GM19025 (cell line): ENCODE measurements around the gene TGFBR3.
A peak's percentile ranks its signal among the peaks of the same experiment; 100 is the strongest.

Experiments used
- ATAC-seq: cut with Tn5 transposase; IDR thresholded peaks from one replicate; pipeline ENCODE4 v1.9.1; 2021; ENCODE audit warnings: mild to moderate bottlenecking, low read depth, moderate library complexity; ENCODE audit not compliant: unreplicated experiment

The TGFBR3 gene

DNA sequence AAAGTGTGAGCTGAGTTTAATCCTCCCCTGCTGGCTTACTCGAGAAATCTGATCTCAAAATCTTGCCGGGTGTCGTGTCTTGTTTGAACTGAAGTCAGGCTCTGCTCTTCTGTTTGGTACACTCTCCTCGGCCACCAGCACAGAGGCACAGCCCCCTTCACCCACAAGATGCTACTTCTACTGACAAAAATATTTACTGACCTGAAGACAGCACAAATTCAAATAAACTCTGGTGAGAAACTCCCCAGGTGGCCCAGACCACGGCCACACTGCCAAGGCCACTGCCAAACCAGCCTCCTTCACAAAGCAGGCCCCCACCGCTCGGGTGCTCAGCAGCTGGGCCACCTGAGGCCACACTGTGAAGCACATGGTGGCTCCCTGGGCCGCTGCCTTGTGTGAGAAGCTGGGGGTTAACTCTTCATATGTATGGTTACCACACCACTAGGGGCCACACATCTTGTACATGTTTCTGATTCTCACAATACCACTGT lies 80.6 kb downstream of the TGFBR3 start:
- ATAC-seq = no peak

DNA sequence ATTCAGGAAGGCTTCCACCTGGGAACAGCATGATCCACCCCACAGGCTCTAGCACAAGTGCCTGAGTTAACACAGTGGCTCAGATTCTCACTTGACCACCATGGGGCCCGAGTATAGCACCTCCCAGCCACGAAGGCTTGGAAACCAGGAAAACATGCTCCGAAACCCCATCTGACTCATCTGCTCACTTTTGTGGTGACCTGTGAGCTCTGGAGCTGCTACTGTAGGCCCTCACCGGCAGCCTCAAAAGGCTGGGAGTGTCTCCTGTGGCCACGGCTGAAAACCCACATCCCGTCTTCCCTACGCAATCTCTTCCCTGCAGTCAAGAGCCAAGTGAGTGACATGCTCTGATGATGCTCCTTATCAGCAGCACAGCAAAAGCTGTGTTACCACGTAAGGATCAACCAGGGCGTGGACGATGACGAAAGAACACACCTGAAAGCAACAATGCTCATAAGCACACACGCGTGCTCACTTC lies 81.4 kb downstream of the TGFBR3 start:
- ATAC-seq = no peak

DNA sequence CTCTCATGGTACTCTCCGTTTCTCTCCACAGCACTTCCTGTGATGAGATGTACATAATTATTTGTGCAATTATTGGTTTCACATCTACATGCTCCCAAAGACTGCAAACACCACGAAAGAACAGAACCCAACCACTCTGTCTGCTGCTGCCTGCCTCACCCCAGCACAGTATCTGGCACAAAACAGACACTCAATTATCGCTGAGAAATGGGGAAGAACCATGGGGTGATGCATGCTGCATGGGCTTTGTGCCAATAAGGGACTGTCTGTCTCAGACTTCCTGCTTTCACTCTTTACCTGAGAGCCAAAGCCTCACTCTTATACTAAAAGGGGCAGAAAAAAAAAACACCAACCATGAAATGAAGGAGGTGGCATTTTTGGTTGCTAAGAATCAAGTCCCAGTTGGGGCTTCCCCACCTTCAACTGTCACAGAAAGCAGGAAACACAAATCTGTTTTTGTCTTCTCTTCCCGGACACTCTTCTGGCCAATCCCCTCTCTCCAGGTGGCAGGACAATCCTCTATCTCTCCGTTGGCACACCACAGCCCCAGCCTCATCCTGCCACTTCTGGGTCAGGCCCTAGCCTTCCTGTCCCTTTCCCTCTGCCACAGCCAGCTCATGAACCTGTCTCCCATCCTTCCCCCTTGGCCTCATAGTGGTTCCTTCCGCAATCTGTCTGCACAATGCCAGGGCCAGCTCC lies 82.0 kb downstream of the TGFBR3 start:
- peak; percentile 86 for ATAC-seq

GRCh38 chr1:91803123-91803522 lies 82.8 kb downstream of the TGFBR3 start:
- ATAC-seq = no peak

- ATAC-seq = no peak
These were observed 84.3 kb downstream of the TGFBR3 start for GRCh38 chr1:91801496-91802115.

DNA sequence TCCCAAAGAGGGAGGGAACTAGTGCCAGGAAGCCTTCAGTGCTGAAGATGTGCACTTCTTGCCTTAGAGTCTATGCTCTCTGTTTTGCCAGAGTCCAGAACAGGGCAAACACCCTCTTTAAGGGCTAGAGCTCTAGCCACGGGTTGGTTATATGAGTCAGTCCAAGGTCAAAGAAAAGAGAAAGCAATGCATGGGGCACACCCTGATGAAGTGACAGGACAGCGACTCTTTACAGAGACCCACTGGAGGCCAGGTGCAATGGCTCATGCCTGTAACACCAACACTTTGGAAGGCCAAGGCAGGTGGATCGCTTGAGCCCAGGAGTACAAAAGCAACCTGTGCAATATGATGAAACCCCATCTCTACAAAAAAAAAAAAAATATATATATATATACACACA lies 86.1 kb downstream of the TGFBR3 start:
- ATAC-seq = no peak

- no peak for ATAC-seq
These were observed 86.8 kb downstream of the TGFBR3 start for GRCh38 chr1:91799159-91799558.

DNA sequence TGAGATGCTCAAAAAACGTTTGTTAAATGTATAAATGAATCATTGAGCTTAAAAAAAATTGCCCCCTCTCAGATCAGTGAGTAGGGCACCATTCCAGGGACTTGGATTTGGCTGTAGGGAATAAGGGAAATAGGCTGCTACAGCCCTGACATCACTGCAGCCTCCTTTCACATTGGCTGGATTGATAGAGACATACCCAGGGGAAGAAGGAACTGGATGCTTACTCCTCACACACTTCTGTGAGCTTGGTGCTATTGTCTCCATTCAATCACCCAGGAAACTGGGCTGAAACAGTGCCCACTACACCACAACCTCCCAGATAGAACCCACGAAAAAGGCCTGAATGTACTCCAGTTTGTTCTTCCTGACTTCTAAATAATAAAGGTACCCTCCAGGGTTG lies 87.2 kb downstream of the TGFBR3 start:
- no peak for ATAC-seq

GRCh38 chr1:91798241-91798648 lies 87.7 kb downstream of the TGFBR3 start:
- no peak for ATAC-seq

DNA sequence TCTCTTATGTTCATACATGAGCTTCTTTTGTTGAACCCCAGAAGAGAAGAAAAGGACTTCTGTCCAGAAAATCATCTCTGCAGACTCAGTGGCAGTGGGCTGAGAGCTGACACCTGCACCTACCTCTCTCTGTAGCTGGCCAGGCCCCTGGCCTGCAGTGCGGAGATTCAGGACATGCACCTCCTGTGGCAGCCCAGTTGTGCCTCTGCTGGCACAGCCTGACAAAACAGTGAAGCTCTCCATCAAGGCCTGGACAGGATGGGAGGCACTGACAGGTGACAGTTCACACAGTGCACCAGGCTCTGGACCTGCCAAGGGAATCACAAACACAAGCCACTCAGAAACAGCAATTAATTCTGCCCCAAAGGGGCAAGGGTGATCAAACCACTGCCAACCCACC lies 88.8 kb downstream of the TGFBR3 start:
- ATAC-seq = no peak

DNA sequence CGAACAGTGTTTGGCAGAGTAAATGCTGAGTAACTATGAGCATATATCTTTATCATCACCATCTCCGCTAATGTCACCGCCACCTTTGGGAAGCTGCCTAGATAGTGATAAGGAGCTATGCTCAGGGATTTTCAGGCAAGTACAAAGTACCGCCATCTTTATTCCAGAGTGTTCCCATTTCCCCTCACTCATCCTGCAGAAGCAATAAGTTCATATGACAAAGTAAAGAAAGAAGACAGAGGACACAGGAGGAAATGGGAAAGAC lies 89.6 kb downstream of the TGFBR3 start:
- ATAC-seq = no peak

GRCh38 chr1:91795591-91796389 lies 90.2 kb downstream of the TGFBR3 start:
- ATAC-seq = no peak

DNA sequence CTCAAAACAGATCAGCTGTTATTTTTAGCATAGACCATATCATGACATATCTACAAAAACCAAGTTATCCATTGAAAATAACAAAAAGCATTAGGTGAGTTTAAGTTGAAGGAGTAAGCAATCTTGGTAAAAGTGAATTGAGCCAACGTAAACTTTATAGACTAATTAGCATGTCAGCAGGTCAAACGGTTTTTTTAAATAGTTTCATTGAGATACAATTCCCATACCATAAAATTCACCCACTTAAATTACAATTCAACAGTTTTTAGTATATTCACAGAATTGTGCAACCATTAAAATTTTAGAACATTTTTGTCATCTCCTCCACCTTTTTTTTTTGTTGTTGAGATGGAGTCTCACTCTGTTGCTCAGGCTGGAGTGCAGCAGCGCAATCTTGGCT lies 92.1 kb downstream of the TGFBR3 start:
- ATAC-seq = no peak

GRCh38 chr1:91793189-91793588 lies 92.8 kb downstream of the TGFBR3 start:
- no peak for ATAC-seq

DNA sequence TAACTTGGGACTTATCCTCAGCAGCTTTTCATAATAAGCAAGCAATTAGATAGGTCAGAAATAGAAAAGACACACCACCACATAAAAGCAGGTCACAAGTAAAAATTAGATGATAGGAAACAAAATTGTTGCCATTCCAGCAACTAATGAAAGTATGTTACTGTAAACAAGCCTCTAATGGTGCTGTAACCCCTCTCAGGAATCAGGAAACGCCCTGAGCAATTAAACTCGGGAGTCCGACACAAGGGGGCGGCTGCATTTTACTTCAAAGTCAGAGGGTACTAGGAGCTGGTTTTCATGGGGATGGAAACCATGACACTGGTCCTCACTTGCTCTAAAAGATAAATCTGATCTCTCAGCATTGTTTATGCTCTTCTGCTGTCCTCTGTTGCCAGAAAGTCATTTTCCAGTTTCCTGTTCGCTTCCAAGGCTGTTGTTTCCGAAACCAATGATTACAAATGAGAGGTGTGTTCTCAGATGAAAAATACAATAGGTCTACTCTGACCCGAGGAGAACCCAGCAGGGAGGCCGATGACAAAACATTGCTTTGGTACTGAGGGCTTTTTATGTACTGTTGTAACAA lies 93.4 kb downstream of the TGFBR3 start:
- no peak for ATAC-seq

DNA sequence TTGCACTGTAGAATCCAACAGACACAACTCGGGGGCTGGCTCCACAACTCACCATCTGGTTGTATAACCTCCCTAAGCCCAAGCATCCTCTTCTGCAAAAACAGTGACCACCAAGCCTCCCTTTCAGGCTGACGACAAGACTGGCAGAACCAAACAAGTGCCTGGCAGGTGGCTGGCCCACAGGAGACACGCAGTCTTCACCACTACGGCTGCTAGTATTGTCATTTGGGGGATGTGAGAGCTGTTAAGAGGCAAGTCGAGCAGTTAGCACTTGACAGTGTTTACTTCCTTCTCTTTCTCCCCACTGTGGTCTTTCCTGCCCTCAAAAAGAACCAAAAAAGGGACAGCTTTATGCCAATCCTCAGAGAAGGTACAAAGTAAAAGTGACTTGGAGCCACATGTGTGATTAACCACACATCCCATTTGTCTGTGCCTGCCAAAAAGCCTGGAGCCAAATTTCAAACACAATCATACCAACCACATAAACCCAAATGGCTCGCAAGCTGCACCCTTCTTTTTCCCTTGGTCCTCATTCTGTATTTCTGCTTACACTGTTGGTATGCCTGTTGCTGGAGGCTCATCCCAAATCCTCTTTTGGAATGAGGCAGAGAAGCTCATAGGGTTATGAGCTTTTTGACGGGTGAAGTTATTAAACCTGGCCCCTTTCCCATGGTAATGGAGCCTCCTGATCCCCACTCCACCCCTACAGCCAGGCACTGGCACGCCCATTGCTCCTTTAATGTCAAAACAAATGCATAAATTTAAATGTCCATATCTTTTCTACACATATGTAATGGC lies 94.1 kb downstream of the TGFBR3 start:
- no peak for ATAC-seq

- no peak for ATAC-seq
These were observed 94.8 kb downstream of the TGFBR3 start for GRCh38 chr1:91791103-91791502.

GRCh38 chr1:91790392-91790791 lies 95.6 kb downstream of the TGFBR3 start:
- no peak for ATAC-seq

DNA sequence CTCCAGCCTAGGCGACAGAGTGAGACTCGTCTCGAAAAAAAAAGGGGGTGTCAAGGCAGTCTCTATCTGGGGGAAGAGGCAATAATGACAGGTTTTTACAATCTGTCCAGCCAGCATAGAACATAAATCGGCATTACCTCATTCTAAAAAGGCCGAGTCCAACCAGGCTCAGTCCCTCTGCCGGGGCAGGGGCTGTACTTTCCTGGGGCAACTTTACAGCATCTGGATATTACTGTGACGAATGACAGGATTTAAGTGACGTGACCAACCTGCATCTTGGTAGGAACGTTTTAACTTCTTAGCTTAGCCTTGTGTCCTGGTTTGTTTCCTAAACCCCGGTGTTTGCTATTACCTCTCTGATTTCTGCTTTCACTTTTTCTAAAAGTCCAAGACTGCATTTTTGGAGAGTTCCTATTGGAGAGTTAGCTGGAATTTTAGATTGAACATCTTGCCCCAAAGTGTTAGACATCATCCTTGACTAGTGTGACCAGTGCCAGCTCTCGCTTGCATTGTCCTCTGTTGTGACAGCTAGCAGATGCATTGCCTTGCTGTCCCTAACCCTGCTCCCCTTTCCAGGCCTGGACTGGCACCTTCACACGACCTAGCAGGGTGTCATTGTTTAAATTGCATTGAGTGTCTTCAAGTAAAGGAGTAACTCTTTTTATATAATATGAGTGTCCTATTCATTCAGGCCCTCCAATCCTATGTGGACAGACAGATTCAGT lies 96.5 kb downstream of the TGFBR3 start:
- no peak for ATAC-seq

GRCh38 chr1:91787919-91788318 lies 98.0 kb downstream of the TGFBR3 start:
- ATAC-seq = no peak
